HFF-Myc (cell line): ENCODE data around the gene DGCR8.

ENCODE experiments used
- DNase-seq: peaks from one replicate; pipeline ENCODE4 v3.0.0-alpha.2; 2011; ENCODE audit warnings: low read depth; ENCODE audit errors: extremely low read depth
- H3K4me3 ChIP-seq: replicated peaks from 2 replicates; pipeline ENCODE4 v1.5.1; 2011; ENCODE audit warnings: low read depth, mild to moderate bottlenecking, control low read depth, low read length
- TF ChIP-seq, protein P1 (sequence below): IDR thresholded peaks from 2 replicates; pipeline ENCODE4 v1.5.1; 2012; ENCODE audit warnings: mild to moderate bottlenecking, low read depth, low read length, control low read depth; ENCODE audit errors: missing control alignments

DGCR8 gene

GRCh38 chr22:20068640-20069039, 11.4 kb upstream of the DGCR8 start:
- TF ChIP-seq, protein P1, sequence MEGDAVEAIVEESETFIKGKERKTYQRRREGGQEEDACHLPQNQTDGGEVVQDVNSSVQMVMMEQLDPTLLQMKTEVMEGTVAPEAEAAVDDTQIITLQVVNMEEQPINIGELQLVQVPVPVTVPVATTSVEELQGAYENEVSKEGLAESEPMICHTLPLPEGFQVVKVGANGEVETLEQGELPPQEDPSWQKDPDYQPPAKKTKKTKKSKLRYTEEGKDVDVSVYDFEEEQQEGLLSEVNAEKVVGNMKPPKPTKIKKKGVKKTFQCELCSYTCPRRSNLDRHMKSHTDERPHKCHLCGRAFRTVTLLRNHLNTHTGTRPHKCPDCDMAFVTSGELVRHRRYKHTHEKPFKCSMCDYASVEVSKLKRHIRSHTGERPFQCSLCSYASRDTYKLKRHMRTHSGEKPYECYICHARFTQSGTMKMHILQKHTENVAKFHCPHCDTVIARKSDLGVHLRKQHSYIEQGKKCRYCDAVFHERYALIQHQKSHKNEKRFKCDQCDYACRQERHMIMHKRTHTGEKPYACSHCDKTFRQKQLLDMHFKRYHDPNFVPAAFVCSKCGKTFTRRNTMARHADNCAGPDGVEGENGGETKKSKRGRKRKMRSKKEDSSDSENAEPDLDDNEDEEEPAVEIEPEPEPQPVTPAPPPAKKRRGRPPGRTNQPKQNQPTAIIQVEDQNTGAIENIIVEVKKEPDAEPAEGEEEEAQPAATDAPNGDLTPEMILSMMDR = no peak
- DNase-seq = no peak
- H3K4me3 ChIP-seq = no peak overlapping the region

GRCh38 chr22:20069331-20070042, 10.6 kb upstream of the DGCR8 start:
- DNase-seq = no peak
- no peak overlapping the region for H3K4me3 ChIP-seq
- TF ChIP-seq, protein P1 = no peak

DNA sequence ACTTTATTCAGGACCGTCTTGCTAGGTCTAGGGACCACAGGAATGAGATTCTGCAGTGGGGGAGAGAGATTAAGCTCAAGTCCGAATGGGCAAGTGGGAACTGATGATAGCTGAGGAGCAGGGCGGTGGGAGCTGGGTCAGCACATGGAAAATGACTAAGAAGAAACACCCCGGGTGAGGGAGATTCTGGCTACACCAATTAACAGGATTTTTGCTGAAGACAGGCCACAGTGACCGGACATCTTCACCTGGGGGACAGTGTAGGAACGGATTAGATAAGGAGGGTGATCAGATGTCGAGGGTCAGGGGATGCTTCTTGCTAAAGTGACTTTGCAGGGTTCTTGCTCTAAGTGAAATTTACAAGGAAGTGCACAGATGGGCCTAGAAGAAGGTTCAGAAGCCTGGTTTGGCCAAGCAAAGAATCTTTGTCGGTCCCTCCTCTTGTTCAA, 8.5 kb upstream of the DGCR8 start:
- TF ChIP-seq, protein P1 = no peak
- no peak overlapping the region for H3K4me3 ChIP-seq
- no peak for DNase-seq

- no peak for DNase-seq
- H3K4me3 ChIP-seq = no peak overlapping the region
- TF ChIP-seq, protein P1 = no peak
Observed at GRCh38 chr22:20076627-20077172, 3.3 kb upstream of the DGCR8 start.

- DNase-seq = no peak
- TF ChIP-seq, protein P1 = no peak
- H3K4me3 ChIP-seq = peak overlapping the region; percentile 97
Observed at GRCh38 chr22:20080445-20080775, 369 bp downstream of the DGCR8 start.

- peak overlapping the region; percentile 97 for H3K4me3 ChIP-seq
- TF ChIP-seq, protein P1 = no peak
- DNase-seq = no peak
Observed at GRCh38 chr22:20080776-20081654, 974 bp downstream of the DGCR8 start.
